Endometrial microvascular endothelial cells (primary cell): ENCODE measurements around the gene CBX8. TPM values are rescaled to one million over a fixed set of nuclear protein-coding genes. Genes with fewer than 3 reads are reported as not detected.

Experiments
- in situ Hi-C: cut with HindIII; loops from 2 replicates; pipeline ENCODE4 v1.10.0; 2017; ENCODE audit warnings: low sequenced_read_pairs, low pct_unique_long_range_greater_than_20kb; ENCODE audit errors: inconsistent ontology term
- total RNA-seq: library from RNA; depleted of rRNA; stranded (reverse); fragments of >200 nt; gene quantifications from one replicate; pipeline ENCODE4 v1.2.3, GENCODE V29; 2015; ENCODE audit errors: inconsistent ontology term

The CBX8 gene
- total RNA-seq, 1 donor from 2014 or later, result 2.1 TPM

GRCh38 chr17:79748295-79749099 lies 48.4 kb downstream of the CBX8 start:
- in situ Hi-C loops, result no loop called here

GRCh38 chr17:79747508-79748294 lies 49.2 kb downstream of the CBX8 start:
- in situ Hi-C loops, result no loop called here

DNA sequence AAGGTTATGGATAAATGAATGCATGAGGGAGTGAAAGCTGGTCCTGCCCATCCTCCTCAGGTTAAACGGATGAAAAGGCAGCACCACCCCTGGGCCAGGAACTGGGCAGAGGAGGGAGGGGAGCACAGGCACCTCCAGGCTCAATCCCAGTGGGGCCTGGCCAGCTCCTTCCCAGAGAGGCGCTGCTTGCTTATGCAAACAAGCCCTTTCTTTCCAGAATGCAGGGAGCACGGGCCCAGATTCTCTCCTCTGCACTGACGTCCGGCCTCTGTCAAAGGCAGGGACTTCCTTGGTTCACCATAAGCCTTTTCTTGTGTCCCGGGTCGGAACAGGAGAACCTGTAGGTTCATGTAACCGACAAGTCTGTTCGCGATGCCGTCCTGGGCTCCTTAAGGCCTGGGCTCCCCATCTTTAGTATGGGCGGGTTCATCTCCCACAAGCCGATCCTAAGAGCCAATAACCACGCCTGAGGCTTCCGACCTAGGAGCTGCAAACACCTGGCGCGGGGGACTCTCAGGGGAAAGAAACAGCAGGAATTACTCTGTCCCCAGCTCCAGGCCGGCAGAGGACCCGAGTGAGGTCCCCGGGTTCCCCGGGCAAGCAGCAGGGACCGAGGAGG lies 49.9 kb downstream of the CBX8 start:
- in situ Hi-C loops, result no loop called here

- in situ Hi-C loops, result no loop called here
Observed at GRCh38 chr17:79745641-79746105, 51.2 kb downstream of the CBX8 start.

GRCh38 chr17:79743614-79744013 lies 53.3 kb downstream of the CBX8 start:
- in situ Hi-C loops, result no loop called here

- in situ Hi-C loops, result no loop called here
Observed at GRCh38 chr17:79742951-79743476, 53.9 kb downstream of the CBX8 start.

DNA sequence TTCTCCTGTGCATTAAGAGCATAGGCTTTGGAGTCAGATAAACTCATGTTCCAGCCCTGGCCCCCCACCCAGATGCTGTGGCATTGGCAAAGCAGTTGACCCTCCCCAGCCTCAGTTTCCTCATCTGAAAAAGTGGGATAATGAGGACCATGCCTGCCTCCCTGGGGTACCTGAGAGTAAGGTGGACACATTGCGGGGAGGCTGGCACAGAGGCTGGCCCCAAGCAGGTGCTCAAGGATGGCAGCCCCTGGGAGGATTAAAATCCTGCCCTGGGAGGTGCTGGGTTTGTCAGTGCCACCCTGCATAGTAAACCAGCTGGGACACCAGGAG lies 54.3 kb downstream of the CBX8 start:
- in situ Hi-C loops, result no loop called here

Other genes with a start within 250 kb of the CBX8 start
- not detected for gene RBFOX3, start 186.0 kb downstream of the CBX8 start, total RNA-seq
- not detected for gene ENPP7, start 66.1 kb downstream of the CBX8 start, total RNA-seq
- 16.1 TPM for gene CBX2, start 18.9 kb downstream of the CBX8 start, total RNA-seq
- 5.6 TPM for gene CBX4, start 42.4 kb upstream of the CBX8 start, total RNA-seq
- 22.8 TPM for gene TBC1D16, start 238.8 kb upstream of the CBX8 start, total RNA-seq
- gene CCDC40, start 239.6 kb upstream of the CBX8 start, total RNA-seq, result not detected